ENCODE measurements around the gene RND3.

GRCh38 chr2:150476286-150476685 lies 11.2 kb downstream of the RND3 start:
- TF ChIP-seq, protein P1, sequence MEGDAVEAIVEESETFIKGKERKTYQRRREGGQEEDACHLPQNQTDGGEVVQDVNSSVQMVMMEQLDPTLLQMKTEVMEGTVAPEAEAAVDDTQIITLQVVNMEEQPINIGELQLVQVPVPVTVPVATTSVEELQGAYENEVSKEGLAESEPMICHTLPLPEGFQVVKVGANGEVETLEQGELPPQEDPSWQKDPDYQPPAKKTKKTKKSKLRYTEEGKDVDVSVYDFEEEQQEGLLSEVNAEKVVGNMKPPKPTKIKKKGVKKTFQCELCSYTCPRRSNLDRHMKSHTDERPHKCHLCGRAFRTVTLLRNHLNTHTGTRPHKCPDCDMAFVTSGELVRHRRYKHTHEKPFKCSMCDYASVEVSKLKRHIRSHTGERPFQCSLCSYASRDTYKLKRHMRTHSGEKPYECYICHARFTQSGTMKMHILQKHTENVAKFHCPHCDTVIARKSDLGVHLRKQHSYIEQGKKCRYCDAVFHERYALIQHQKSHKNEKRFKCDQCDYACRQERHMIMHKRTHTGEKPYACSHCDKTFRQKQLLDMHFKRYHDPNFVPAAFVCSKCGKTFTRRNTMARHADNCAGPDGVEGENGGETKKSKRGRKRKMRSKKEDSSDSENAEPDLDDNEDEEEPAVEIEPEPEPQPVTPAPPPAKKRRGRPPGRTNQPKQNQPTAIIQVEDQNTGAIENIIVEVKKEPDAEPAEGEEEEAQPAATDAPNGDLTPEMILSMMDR (tag by site-specific recombination; IDR thresholded peaks at IDR 0.05): no peak
- TF ChIP-seq YY1 (tag by site-specific recombination; IDR thresholded peaks at IDR 0.05): no peak
- no peak for TF ChIP-seq ZNF274 (IDR thresholded peaks at IDR 0.05; ENCODE audit: low read length)
- no peak for TF ChIP-seq ZNF274 (tag by site-specific recombination; IDR thresholded peaks at IDR 0.05; ENCODE audit: borderline replicate concordance)
- no peak for TF ChIP-seq ZBTB8A (tag by site-specific recombination; IDR thresholded peaks at IDR 0.05)
- TF ChIP-seq ZNF596 (tag by site-specific recombination; IDR thresholded peaks at IDR 0.05): no peak
- no peak for TF ChIP-seq ZNF24 (tag by site-specific recombination; IDR thresholded peaks at IDR 0.05)
- TF ChIP-seq PRDM1 (tag by site-specific recombination; IDR thresholded peaks at IDR 0.05): no peak
